ENCODE results near the gene SPINK6.

Gene SPINK6

DNA sequence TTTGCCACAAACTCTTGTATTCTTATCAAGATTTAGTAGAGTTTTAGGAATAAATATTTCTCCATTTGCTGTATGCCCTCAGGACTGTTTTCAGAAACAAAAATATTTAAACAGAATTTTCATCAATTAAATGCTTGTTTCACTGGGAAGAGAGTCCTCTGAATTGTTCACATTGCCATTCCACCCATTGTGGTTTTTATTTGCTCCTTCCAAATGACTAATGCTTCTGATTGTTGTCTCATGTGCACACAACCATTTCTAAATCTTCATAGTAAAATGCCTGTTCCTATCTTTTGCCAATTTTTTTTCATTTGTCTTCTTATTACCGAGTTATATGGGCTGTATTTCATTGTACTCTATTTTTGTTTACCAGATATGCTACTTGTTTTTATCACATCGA lies 46.1 kb downstream of the SPINK6 start:
- TF ChIP-seq FOXP2 (optimal IDR thresholded peaks at IDR 0.05; ENCODE audit: borderline replicate concordance, extremely low read depth, extremely low read length, insufficient read depth) (no peak), POLR2AphosphoS5 (IDR thresholded peaks at IDR 0.05; ENCODE audit: low read depth, low read length) (no peak), TAF1 (IDR thresholded peaks at IDR 0.05; ENCODE audit: borderline replicate concordance, insufficient read depth, low read length) (no peak), SIN3A (IDR thresholded peaks at IDR 0.05; ENCODE audit: borderline replicate concordance, insufficient read depth, low read length) (no peak)
- TF ChIP-seq, protein P1, sequence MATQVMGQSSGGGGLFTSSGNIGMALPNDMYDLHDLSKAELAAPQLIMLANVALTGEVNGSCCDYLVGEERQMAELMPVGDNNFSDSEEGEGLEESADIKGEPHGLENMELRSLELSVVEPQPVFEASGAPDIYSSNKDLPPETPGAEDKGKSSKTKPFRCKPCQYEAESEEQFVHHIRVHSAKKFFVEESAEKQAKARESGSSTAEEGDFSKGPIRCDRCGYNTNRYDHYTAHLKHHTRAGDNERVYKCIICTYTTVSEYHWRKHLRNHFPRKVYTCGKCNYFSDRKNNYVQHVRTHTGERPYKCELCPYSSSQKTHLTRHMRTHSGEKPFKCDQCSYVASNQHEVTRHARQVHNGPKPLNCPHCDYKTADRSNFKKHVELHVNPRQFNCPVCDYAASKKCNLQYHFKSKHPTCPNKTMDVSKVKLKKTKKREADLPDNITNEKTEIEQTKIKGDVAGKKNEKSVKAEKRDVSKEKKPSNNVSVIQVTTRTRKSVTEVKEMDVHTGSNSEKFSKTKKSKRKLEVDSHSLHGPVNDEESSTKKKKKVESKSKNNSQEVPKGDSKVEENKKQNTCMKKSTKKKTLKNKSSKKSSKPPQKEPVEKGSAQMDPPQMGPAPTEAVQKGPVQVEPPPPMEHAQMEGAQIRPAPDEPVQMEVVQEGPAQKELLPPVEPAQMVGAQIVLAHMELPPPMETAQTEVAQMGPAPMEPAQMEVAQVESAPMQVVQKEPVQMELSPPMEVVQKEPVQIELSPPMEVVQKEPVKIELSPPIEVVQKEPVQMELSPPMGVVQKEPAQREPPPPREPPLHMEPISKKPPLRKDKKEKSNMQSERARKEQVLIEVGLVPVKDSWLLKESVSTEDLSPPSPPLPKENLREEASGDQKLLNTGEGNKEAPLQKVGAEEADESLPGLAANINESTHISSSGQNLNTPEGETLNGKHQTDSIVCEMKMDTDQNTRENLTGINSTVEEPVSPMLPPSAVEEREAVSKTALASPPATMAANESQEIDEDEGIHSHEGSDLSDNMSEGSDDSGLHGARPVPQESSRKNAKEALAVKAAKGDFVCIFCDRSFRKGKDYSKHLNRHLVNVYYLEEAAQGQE (IDR thresholded peaks at IDR 0.05; ENCODE audit: insufficient read depth in 1 of 2, low read depth in 2 of 2, low read length in 2 of 2), result no peak

DNA sequence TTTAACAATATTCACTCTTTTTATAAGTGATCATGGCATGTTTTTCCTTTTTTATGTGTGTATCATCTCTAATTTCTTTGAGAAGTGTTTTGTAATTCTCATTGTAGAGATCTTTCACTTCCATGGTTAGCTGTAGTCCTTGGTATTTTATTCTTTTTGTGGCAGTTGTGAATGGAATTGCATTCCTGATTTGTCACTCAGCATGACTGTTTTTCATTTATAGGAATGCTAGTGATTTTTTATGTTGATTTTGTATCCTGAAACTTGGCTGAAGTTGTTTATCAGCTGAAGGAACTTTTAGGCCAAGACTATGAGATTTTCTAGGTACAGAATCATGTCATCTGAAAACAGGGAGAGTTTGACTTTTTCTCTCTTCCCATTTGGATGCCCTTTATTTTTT lies 52.6 kb downstream of the SPINK6 start:
- no peak for TF ChIP-seq FOXP2 (optimal IDR thresholded peaks at IDR 0.05; ENCODE audit: borderline replicate concordance, extremely low read depth, extremely low read length, insufficient read depth)
- TF ChIP-seq SIN3A (IDR thresholded peaks at IDR 0.05; ENCODE audit: borderline replicate concordance, insufficient read depth, low read length), result no peak
- TF ChIP-seq POLR2AphosphoS5 (IDR thresholded peaks at IDR 0.05; ENCODE audit: low read depth, low read length), result no peak
- TF ChIP-seq, protein P1 (IDR thresholded peaks at IDR 0.05; ENCODE audit: insufficient read depth in 1 of 2, low read depth in 2 of 2, low read length in 2 of 2), result no peak
- no peak for TF ChIP-seq TAF1 (IDR thresholded peaks at IDR 0.05; ENCODE audit: borderline replicate concordance, insufficient read depth, low read length)

DNA sequence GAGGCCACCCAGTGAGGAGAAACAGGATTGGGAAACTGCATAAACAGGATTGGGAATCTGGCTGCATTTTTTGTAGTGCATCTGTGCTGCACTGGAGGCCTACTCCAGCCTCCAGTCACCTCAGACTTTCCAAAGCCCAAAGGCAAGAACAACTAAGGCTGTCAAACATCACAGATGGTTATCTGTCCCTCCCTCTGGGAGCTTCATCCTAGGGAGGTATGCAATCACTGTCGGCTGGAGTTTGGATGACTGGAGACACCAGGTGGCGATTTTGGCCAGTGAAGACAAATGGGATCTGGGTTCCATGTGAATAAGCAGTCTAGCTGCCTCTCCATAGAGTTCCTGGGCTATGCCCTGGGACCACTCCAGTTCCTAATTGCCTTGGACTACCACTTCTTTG lies 56.4 kb downstream of the SPINK6 start:
- TF ChIP-seq TAF1 (IDR thresholded peaks at IDR 0.05; ENCODE audit: borderline replicate concordance, insufficient read depth, low read length) (no peak), FOXP2 (optimal IDR thresholded peaks at IDR 0.05; ENCODE audit: borderline replicate concordance, extremely low read depth, extremely low read length, insufficient read depth) (no peak), POLR2AphosphoS5 (IDR thresholded peaks at IDR 0.05; ENCODE audit: low read depth, low read length) (no peak), SIN3A (IDR thresholded peaks at IDR 0.05; ENCODE audit: borderline replicate concordance, insufficient read depth, low read length) (no peak)

DNA sequence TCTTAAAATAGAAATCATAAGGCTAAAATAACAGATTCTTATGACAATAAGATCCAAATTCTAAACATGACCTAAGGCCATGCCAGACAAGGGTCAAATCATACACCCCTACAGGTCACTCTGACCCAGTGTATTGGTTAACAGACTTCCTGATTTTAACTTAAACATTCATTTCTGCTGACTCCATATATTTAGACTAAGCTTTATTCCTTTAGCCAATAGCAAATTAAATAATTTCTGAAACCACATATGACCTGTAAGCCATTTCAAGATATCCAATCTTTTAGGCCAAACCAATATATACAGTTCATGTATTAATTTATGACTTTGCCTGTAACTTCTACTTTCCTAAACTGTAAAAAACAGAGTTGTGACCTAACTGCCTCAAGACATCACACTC lies 58.4 kb downstream of the SPINK6 start:
- TF ChIP-seq POLR2AphosphoS5 (IDR thresholded peaks at IDR 0.05; ENCODE audit: low read depth, low read length) (no peak), FOXP2 (optimal IDR thresholded peaks at IDR 0.05; ENCODE audit: borderline replicate concordance, extremely low read depth, extremely low read length, insufficient read depth) (no peak), TAF1 (IDR thresholded peaks at IDR 0.05; ENCODE audit: borderline replicate concordance, insufficient read depth, low read length) (no peak), SIN3A (IDR thresholded peaks at IDR 0.05; ENCODE audit: borderline replicate concordance, insufficient read depth, low read length) (no peak)
- TF ChIP-seq, protein P1 (IDR thresholded peaks at IDR 0.05; ENCODE audit: insufficient read depth in 1 of 2, low read depth in 2 of 2, low read length in 2 of 2), result no peak

Data from PFSK-1 (cell line).